GM12878 (cell line): ENCODE data around the gene KDM4C. TPM values are rescaled to one million over a fixed set of nuclear protein-coding genes. Genes with fewer than 3 reads are reported as not detected.

ENCODE experiments used
- CREM ChIP-seq: IDR thresholded peaks from 2 replicates; pipeline ENCODE4 v1.6.1; 2014; ENCODE audit warnings: antibody characterized with exemption, low read depth
- FOXK2 ChIP-seq: fragments of 450-650 bp; IDR thresholded peaks from 2 replicates; pipeline ENCODE4 v1.6.1; 2017; ENCODE audit warnings: mild to moderate bottlenecking, moderate library complexity
- LARP7 ChIP-seq: fragments of 450-650 bp; IDR thresholded peaks from 2 replicates; pipeline ENCODE4 v1.6.1; 2017; ENCODE audit warnings: mild to moderate bottlenecking
- NRF1 ChIP-seq: conservative IDR thresholded peaks from 2 replicates; pipeline ENCODE4 v1.6.1; 2011; ENCODE audit warnings: mild to moderate bottlenecking, low read depth, low read length, improper control_type of control experiment
- POLR2AphosphoS5 ChIP-seq: IDR thresholded peaks from 2 replicates; pipeline ENCODE4 v1.6.1; 2011; ENCODE audit warnings: mild to moderate bottlenecking, low read length, inconsistent platforms
- PRDM15 ChIP-seq: fragments of 450-650 bp; formaldehyde crosslinking; IDR thresholded peaks from 2 replicates; pipeline ENCODE4 v1.4.0; 2020; ENCODE audit warnings: mild to moderate bottlenecking, moderate library complexity
- RAD51 ChIP-seq: fragments of 450-650 bp; IDR thresholded peaks from 2 replicates; pipeline ENCODE4 v1.6.1; 2016; ENCODE audit warnings: moderate library complexity, mild to moderate bottlenecking, inconsistent platforms
- SIX5 ChIP-seq: IDR thresholded peaks from 2 replicates; pipeline ENCODE4 v1.6.1; 2011; ENCODE audit warnings: mild to moderate bottlenecking, low read depth, low read length, moderate library complexity; ENCODE audit not compliant: severe bottlenecking
- SMAD5 ChIP-seq: IDR thresholded peaks from 2 replicates; pipeline ENCODE4 v1.6.1; 2016; ENCODE audit warnings: antibody characterized with exemption, low read depth
- SRF ChIP-seq, 2 experiments: IDR thresholded peaks; 2 replicates each; pipeline ENCODE4 v1.6.1; 2011; ENCODE audit warnings: low read depth in 2 of 2, low read length in 2 of 2, mild to moderate bottlenecking in 1 of 2, moderate library complexity in 1 of 2
- TBL1XR1 ChIP-seq: IDR thresholded peaks from 2 replicates; pipeline ENCODE4 v1.6.1; 2012; ENCODE audit warnings: low read depth, low read length, improper control_type of control experiment
- TCF3 ChIP-seq: IDR thresholded peaks from 2 replicates; pipeline ENCODE4 v1.6.1; 2012; ENCODE audit warnings: low read depth, mild to moderate bottlenecking, low read length, borderline replicate concordance; ENCODE audit not compliant: insufficient read depth
- ZBTB33 ChIP-seq: fragments of 450-650 bp; IDR thresholded peaks from 2 replicates; pipeline ENCODE4 v1.6.1; 2017; ENCODE audit warnings: mild to moderate bottlenecking
- ZNF274 ChIP-seq: IDR thresholded peaks from one replicate; pipeline ENCODE4 v1.8.0; 2011; ENCODE audit not compliant: insufficient read length, insufficient read depth
- polyA plus RNA-seq, 11 experiments: library from polyadenylated mRNA; depleted of rRNA in 4 of 11; unstranded in 6 of 11; stranded (reverse) in 5 of 11; fragments of >200 nt; fragmentation: Nextera tagmentation in 4 of 11; fragmentation: Illumina TruSeq in 1 of 11; extraction: Ambion mirVana in 4 of 11; extraction: Trizol in 1 of 11; gene quantifications; 1 replicate in 1 of 11; 2 replicates in 10 of 11; pipeline versions ENCODE4 v1.2.1 to v1.2.3, GENCODE V29; 2011 to 2016; ENCODE audit warnings: inconsistent platforms in 2 of 11, missing spikeins in 2 of 11, low read depth in 1 of 11
- total RNA-seq, 4 experiments: library from RNA; depleted of rRNA in 3 of 4; stranded (reverse); fragments of >200 nt in 3 of 4; fragmentation: Illumina TruSeq in 1 of 4; extraction: Trizol in 1 of 4; gene quantifications; 2 replicates each; pipeline versions ENCODE4 v1.2.1 to v1.2.3, GENCODE V29; 2013 to 2021

Gene KDM4C
- total and polyA plus RNA-seq, 10 of the 15 experiments (the other 5 are each of a cell fraction or from before 2014, with no cell fraction given): 6.8 to 41.2 (median 20.1) TPM

DNA sequence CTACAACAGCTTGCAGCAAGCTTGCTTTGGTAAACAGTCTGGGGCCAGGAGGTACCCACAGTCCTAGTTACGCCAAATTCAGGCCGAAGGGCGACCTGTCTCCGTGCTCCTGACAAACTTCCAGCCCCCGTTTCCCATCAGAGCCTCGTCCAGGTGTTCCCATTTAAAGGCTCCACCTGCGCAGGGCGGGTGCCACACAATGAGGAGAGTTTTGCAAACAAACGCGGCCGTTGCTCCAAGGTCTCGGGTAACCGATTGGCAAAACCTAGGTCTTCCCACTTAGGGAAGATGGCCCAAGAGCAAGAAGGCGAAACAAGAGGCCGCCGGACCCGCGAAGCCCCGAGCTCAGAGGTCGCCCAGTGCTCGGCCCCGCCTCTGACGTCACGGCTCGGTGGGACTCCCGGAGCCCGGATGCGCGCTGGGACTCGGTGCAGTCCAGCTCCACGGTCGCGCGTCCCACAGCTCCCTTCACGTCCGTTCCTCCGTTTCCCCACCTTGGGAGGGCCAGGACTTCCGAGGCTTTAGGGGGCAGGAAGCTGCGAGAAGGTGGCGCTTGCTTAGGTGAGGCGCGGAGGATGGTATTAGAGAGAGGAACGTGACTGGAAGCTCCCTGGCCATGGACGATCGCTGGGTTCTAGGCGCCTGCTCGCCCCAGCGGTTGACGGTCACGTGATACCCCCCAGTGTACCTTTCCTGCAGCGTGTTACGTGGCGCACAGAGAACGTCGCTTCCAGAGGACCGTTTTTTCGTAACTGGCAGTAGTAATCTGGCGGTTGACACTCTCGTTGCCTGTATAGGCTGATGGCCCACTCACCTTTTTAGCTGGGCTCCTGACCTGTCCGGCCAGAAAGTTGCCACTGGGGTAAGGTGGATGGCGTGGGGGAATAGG is 41.8 kb upstream of the KDM4C start (continued):
- no peak for TF ChIP-seq ZBTB33
- no peak for TF ChIP-seq SIX5
- TF ChIP-seq LARP7: peak; percentile 89
- peak; percentile 99 for TF ChIP-seq RAD51
- peak; percentile 86; the same call in 1 of the 2 replicates for TF ChIP-seq SMAD5
- no peak; the same call in 1 of the 2 replicates for TF ChIP-seq FOXK2
- TF ChIP-seq TBL1XR1: 0 out of 2 replicates have a peak, but pooled peaks have one; percentile 33
- TF ChIP-seq PRDM15 (CRISPR knock-in tag): peak; percentile 74; the same call in 1 of the 2 replicates
- TF ChIP-seq POLR2AphosphoS5: peak; percentile 90
- TF ChIP-seq CREM: peak; percentile 85
- TF ChIP-seq TCF3: peak; percentile 53; the same call in 1 of the 2 replicates
- TF ChIP-seq SRF (IDR thresholded peaks at IDR 0.05; ENCODE audit: low read depth in 2 of 2, low read length in 2 of 2): no peak
- TF ChIP-seq ZNF274: no peak
- no peak for TF ChIP-seq NRF1
